NCI-H2227 treated with DMSO at 0.1 percent for 48 hours (cell line): ENCODE results near the gene RNF186.
A peak's percentile ranks its signal among the peaks of the same experiment; 100 is the strongest.
"Not testable (repeated sequence)": the region's sequence is repeated elsewhere in the genome, so short reads cannot be mapped to it uniquely, and the experiment has no call there.

Experiments
- DNase-seq: peaks from one replicate; lab custom pipeline; 2025; lab: John Stamatoyannopoulos, UW

The RNF186 gene

DNA sequence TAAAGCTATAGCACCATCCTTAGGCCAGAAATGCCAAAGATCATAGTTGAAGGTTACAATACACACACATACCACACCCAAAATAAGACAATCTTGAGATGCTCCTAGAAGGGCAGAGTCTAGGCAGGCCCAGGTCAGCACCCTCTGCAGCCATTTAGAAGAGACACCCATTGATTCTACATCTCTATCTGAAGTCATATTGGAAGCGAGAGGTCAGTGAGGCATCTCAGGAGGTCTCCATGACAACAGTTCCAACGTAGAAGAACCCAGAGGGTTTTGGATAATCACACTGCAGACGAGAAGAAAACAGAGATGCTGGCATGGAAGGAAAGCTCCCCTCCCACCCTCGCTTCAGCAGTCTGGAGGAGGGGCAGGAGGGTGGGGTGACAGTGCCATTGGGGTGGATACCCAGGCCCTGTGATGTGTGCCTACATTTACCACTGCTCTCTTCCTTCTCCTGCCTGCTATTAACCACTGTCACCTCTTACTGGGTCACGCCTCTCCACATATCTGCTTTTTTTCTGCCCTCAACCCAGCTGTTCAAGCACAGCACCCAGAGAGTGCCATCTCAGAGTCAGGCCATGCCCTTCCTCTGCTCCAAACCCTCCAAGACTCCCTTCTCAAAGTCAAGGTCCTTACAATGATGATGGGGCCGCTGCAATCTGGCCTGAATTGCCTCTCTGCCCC lies 21.6 kb downstream of the RNF186 start:
- DNase-seq, result no peak

DNA sequence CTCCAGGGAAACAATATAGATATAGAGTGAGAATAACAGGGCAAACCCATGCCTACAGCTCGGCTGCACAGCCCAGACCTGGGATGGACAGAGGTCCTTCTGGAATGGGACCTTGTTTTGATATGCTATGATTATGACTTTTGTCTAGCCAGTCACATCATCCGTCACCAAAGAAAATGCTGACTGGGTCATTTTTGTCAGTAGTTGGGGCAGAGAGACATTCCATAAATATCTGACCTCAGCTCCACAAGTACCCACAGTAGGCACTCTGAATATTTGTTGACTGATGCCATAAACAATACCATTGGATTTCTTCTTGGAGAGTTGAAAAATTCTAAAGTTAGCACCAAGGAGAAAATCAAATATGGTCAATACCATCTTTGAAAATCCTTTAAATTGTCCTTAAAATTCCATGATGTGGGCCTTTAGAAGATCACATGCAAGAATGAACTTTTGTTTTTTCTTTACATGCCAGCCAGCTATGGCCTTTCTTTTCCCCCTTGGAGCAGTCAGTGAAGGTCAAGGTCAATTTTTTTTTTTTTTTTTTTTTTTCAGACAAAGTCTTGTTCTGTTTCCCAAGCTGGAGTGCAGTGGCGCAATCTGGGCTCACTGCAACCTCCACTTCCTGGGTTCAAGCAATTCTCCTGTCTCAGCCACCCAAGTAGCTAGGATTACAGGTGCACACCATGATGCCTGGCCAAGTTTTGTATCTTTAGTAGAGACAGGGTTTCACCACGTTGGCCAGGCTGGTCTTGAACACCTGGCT lies 22.7 kb downstream of the RNF186 start:
- no peak for DNase-seq

- not testable (repeated sequence) for DNase-seq
These were observed 24.8 kb downstream of the RNF186 start for GRCh38 chr1:19790061-19790975.

GRCh38 chr1:19786988-19787423 lies 28.1 kb downstream of the RNF186 start:
- no peak for DNase-seq

DNA sequence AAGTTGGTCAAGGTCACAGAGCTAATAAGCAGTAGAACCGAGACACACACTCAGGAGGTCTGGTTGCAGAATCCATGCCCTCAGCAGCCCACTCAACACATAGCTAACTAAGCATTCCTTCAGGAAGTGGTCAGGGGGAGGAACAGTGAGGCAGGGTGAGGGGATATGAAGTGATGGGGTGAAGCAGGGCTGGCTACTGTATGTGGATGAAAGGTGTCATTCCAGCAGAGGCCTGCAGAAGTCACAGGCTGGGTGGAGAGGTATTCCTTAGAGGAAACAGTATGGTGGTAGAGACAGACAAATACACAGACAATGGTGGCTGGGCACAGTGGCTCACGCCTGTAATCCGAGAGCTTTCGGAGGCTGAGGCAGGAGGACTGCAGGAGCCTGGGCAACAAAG lies 29.4 kb downstream of the RNF186 start:
- no peak for DNase-seq

- no peak for DNase-seq
These were observed 34.7 kb downstream of the RNF186 start for GRCh38 chr1:19780267-19780877.

DNA sequence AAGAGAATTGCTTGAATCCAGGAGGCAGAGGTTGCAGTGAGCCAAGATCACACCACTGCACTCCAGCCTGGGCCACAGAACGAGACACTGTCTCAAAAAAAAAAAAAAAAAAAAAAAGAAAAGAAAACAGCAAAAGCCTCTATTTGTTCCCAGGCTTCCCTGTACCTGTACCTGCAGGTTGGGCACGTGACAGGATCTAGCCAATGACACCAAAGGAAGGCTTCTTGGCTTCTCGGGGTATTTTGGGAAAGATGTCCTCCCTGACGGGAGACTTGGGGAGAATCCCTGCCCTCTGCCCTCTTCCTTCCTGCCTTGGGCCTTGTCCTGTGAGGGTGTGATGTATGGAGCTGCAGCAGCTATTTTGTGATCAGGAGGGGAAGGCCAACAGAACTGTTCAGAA lies 38.1 kb downstream of the RNF186 start:
- no peak for DNase-seq

DNA sequence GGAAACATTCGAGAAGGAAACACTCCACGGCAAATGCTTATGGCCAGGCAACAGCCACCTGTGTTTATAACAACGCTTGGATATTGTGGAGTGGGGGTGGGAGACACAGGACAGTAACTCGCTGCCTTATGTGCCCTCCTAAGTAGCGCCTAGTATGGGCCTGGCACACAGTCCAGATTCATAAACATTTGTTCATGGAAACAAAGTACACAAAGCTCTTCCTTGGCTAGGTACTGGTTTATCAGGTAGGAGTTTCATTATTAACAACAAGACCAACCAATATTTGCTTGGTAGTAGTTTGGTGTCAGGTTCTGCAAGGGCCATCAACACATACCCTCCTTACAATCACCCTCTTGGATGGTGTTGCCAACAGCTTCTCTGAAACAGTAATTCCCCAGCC lies 38.8 kb downstream of the RNF186 start:
- no peak for DNase-seq

DNA sequence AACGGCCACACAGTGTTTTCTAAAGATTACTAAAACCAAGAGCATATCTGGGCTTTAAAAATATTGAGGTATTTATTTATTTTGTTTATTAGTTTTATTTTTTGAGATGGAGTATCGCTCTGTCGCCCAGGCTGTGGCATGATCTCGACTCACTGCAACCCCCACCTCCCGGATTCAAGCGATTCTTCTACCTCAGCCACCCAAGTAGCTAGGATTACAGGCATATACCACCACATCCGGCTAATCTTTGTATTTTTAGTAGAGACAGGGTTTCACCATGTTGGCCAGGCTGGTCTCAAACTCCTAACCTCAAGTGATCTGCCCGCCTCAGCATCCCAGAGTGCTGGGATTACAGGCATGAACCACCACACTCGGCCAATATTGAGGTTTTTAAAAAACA lies 39.3 kb downstream of the RNF186 start:
- DNase-seq, result no peak

DNA sequence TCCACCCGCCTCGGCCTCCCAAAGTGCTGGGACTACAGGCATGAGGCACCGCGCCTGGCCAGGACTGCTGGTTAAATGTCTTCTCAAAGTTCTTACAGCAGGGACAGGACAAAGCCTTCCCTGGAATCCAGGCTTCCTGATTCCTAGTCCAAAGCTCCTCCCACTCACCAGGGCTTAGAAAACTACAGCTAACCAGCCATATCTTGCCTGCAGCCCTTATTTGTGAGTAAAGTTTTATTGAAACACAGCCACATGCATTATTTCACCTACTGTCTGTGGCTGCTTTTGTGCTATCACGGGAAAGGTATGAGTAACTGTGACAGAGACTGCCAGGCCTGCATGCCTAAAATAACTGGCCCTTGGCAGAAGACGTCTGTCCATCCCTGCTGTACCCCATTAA lies 39.8 kb downstream of the RNF186 start:
- no peak for DNase-seq

DNA sequence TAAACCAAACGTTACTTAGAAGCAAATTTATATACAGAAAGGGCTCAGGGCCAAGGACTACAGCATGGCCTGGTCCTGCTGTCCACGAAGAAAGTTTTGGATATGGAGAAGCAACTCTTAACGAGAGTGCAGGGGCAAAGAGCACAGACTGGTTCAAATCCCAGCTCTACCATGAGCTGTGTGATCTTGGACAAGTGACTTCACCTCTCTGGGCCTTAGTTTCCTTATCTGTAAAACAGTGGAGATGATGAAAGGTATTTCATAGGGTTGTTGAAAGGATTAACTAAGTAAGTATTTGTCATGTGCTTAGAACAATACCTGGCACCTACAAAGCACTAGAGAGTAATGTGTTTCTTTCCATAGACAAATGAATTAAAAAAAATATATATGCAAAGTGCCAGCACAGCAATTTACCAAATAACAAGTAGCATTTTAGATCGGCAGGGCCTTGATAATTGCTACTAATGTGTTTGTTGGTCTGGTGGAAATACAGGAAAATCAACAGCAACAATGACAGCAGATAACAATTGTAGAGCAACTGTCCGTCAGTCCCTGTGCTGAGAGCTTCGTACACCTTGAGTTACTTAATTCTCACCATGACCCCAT lies 40.8 kb downstream of the RNF186 start:
- DNase-seq, result no peak

DNA sequence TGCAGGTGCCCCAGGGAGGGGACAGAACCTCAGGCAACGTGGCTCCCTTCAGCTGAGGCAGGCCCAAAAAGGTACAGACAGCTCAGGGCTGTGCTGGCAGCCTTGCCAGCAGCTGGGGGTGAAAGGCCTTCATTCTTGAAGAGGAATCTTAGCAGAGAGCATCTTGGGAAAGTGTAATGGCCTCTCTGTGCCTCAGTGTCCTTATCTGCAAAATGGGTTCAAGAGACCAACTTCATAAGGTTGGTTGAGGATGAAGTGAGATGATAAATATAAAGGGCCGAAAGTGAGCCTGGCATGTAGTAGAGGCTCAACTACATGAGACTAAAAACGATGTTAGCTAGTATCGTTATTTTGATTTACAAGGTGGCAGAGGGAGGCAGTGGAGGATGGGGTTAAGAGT lies 41.6 kb downstream of the RNF186 start:
- no peak for DNase-seq

GRCh38 chr1:19772053-19772452 lies 43.0 kb downstream of the RNF186 start:
- DNase-seq, result no peak

- no peak for DNase-seq
These were observed 43.7 kb downstream of the RNF186 start for GRCh38 chr1:19771350-19771749.

DNA sequence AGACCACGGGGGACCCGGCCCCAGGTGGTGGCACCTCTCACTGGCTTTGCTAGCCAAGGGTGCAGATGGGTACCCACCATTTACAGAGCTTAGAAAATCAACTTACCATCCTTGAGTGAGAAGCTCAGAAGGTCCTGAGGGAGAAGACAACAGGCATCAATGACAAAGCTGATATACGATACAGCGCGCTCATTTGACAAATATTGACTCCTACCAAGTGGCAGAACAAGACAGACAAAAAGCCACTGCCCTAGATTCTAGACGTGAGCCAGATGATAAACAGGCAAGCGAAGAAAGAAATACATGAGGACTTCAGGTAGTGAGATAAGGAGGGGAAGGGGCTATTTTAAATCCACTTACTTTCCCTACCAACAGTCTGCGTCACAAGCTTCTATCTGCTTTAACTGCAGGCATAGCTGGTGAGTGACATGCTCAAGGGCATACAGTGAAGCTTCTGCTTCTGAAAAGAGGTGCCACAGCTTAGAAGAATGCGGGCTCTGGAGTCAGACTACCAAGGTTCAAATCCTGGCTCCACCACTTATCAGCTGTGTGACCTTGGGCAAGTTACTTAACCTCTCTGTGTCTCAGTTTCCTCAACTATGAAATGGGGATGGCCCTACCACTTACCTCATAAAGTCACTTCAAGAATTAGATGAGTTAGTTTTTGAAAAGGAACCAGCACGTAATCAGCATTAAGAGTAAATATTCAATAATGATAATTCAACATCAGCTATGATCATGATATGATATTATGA lies 44.5 kb downstream of the RNF186 start:
- no peak for DNase-seq

DNA sequence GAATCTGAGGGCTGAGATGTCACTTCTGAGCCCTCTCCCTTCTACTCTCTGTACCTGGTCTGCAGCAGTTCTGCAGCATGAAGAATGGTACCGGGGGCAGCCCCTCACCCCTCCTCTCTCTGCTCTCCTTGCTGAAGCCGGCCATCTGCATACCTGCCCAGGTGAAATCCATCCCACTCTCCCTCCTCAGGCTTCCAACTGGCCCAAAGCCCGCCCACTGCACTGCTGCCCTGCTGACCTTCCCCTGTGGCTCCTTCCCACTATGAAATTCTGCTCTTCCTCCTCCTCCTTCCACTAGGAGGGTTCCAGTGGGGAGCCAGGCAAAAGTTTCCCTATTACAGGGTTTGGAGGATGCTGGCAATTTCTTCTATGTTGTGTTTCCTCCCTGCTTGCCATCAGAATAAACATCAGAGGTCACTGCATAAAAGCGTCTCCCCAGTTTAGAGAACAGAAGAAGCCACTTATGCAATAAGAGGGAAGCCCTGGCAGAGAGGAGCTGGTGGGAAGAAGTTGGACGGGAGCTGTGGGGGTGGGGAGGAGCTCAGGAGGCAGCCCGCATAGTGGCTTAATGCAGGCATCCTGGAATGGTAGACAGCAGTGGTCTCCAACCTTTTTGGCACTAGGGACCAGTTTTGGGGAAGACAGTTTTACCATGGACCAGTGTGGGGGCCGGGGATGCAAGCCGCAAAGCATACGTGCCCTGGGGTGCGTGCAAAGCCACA lies 45.7 kb downstream of the RNF186 start:
- peak; percentile 48 for DNase-seq

DNA sequence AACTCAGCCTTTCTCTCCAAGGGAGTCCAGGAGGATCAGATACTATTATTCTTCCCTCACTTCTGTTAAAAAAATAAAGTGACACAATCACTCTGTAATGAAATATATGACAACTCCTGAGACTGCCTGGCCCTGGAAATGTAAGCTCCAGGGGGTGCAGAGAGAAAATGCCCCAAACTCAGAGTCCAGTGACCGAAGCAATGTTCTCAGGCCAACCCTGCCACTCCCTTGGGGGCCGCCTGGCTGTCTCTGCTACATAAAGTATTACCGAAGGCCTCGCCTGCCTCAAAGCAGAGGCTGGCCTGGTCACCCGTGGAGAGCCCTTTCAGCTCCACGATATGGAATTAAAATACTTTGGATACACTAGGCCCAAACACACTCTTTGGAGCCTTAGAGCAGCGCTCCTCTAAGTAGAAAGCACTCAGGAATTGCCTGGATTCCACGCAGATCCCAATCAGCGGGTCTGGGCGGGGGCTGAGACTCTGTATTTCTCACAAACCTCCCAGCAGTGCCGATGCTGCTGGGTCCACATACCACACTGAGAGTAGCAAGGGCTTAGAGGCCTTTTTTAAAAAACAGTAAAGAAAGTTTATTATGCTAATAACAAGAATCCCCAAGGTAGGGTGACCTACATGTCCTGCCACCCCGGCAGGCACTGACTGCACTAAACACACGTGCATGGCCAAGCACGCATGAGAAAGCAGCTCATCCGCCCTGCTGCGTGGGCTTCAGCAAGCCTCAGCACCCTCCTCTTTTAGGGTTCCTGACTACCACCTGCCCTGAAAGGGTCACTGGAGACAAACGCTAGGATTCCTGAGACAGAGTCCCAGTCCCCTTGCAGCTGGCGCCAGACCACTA lies 46.5 kb downstream of the RNF186 start:
- no peak for DNase-seq

- no peak for DNase-seq
These were observed 49.5 kb downstream of the RNF186 start for GRCh38 chr1:19765623-19766022.

DNA sequence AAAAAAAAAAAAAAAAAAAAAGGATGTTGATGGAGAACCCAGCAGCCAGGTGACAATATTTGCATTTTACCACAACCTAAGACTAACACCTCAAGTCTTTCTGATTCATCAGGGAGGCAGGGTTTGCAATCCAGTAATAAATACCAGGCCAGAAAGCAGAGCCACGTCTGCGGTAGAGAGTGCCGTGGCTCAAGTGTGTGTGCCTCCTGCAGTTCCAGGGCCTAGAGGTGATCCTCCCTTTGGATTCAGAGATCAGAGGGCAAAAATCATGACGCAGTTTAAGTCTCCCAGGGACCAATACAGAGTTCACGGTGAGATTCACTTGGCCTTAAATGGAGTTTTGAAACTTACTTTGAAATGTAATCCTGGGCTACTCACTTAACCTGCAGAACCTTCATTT lies 50.2 kb downstream of the RNF186 start:
- no peak for DNase-seq
